B cell (primary cell): Measurements from ENCODE around the gene RGR. TPM values are rescaled to one million over a fixed set of nuclear protein-coding genes. Genes with fewer than 3 reads are reported as not detected.

Experiments used
- ATAC-seq: fragments of 200-7000 bp; cut with Tn5 transposase; one replicate; pipeline ENCODE4 v1.10.0; 2021; ENCODE audit warnings: low read depth, mild to moderate bottlenecking, moderate number of reproducible peaks, moderate library complexity
- CTCF ChIA-PET: fragments of 350-600 bp; sonication (Branson Sonifier 250); formaldehyde crosslinking; loops from one replicate; lab custom pipeline; 2021; ENCODE audit warnings: antibody characterized with exemption, inconsistent platforms; lab: Charles Lee
- POLR2A ChIA-PET: fragments of 350-600 bp; sonication (Branson Sonifier 250); formaldehyde crosslinking; loops from one replicate; lab custom pipeline; 2021; ENCODE audit warnings: antibody characterized with exemption; lab: Charles Lee
- DNase-seq: peaks from one replicate; pipeline ENCODE4 v3.0.0; 2013
- H2AFZ ChIP-seq: 2 replicates; pipeline ENCODE4 v1.6.1; 2012; ENCODE audit warnings: mild to moderate bottlenecking, low read depth, low read length; ENCODE audit not compliant: insufficient read depth, poor library complexity, severe bottlenecking
- H3K27ac ChIP-seq, 2 donors: 1 replicate in 1 of 2; 2 replicates in 1 of 2; pipeline ENCODE4 v1.5.1; 2012 to 2013; ENCODE audit warnings: low read length in 2 of 2, mild to moderate bottlenecking in 2 of 2, moderate library complexity in 1 of 2
- H3K27me3 ChIP-seq, 4 experiments: fragments of 200-600 bp in 1 of 4; sonication (generic) in 1 of 4; replicated peaks in 1 of 4; 1 replicate in 2 of 4; 2 replicates in 2 of 4; pipeline versions ENCODE4 v1.6.1 to v1.7.0; 2013 to 2016; ENCODE audit warnings: low read length in 3 of 4, mild to moderate bottlenecking in 2 of 4, mixed read lengths in 1 of 4, moderate library complexity in 1 of 4; ENCODE audit not compliant: insufficient read depth in 4 of 4, control insufficient read depth in 3 of 4; ENCODE audit errors: control extremely low read depth in 1 of 4
- H3K36me3 ChIP-seq, 2 experiments: replicated peaks in 1 of 2; 1 replicate in 1 of 2; 2 replicates in 1 of 2; pipeline versions ENCODE4 v1.6.1 to v1.7.1; 2013; ENCODE audit warnings: low read length in 1 of 2; ENCODE audit not compliant: insufficient read depth in 2 of 2, control insufficient read depth in 1 of 2; ENCODE audit errors: control extremely low read depth in 1 of 2, extremely low read depth in 1 of 2
- H3K4me1 ChIP-seq, 2 donors: fragments of 200-600 bp in 1 of 2; sonication (generic) in 1 of 2; 1 replicate in 1 of 2; 2 replicates in 1 of 2; pipeline versions ENCODE4 v1.5.1 to v1.6.1; 2013 to 2017; ENCODE audit warnings: low read length in 2 of 2; ENCODE audit not compliant: control insufficient read depth in 2 of 2, insufficient read depth in 2 of 2
- H3K4me2 ChIP-seq: replicated peaks from 2 replicates; pipeline ENCODE3; 2012; ENCODE audit warnings: mild to moderate bottlenecking, low read depth, low read length; ENCODE audit not compliant: poor library complexity, severe bottlenecking
- H3K4me3 ChIP-seq, 5 experiments: fragments of 200-600 bp in 1 of 5; sonication (generic) in 1 of 5; 1 replicate in 3 of 5; 2 replicates in 2 of 5; pipeline versions ENCODE4 v1.5.1 to v1.7.0; 2011 to 2016; ENCODE audit warnings: low read length in 4 of 5, mild to moderate bottlenecking in 4 of 5, low read depth in 2 of 5, control low read depth in 1 of 5, moderate library complexity in 1 of 5; ENCODE audit not compliant: insufficient read depth in 1 of 5; ENCODE audit errors: control extremely low read depth in 1 of 5, extremely low read depth in 1 of 5
- H3K79me2 ChIP-seq: fragments of 200-600 bp; sonication (generic); one replicate; pipeline ENCODE4 v1.6.0; 2016; ENCODE audit warnings: low read length; ENCODE audit not compliant: control insufficient read depth, insufficient read depth
- H3K9ac ChIP-seq: fragments of 200-600 bp; sonication (generic); 2 replicates; pipeline ENCODE4 v1.6.1; 2017; ENCODE audit warnings: mild to moderate bottlenecking, low read length, moderate library complexity
- H3K9me3 ChIP-seq, 3 donors: one replicate each; pipeline versions ENCODE4 v1.6.1 to v1.7.1; 2013; ENCODE audit warnings: low read length in 2 of 3; ENCODE audit not compliant: control insufficient read depth in 2 of 3, insufficient read depth in 1 of 3; ENCODE audit errors: control extremely low read depth in 1 of 3
- H4K20me1 ChIP-seq: 2 replicates; pipeline ENCODE4 v1.6.0; 2012; ENCODE audit warnings: mild to moderate bottlenecking, low read length; ENCODE audit not compliant: insufficient read depth, control insufficient read depth, poor library complexity, severe bottlenecking
- H3K27ac Mint-ChIP-seq: one replicate; pipeline ENCODE4 v1.8.0; 2021; ENCODE audit warnings: mixed read lengths
- H3K27me3 Mint-ChIP-seq: one replicate; pipeline ENCODE4 v1.8.0; 2021; ENCODE audit warnings: mixed read lengths
- H3K4me1 Mint-ChIP-seq: one replicate; pipeline ENCODE4 v1.8.0; 2021; ENCODE audit warnings: mixed read lengths
- H3K4me3 Mint-ChIP-seq: one replicate; pipeline ENCODE4 v1.8.0; 2021; ENCODE audit warnings: mixed read lengths
- H3K9me3 Mint-ChIP-seq: one replicate; pipeline ENCODE4 v1.8.0; 2022; ENCODE audit warnings: mixed read lengths; ENCODE audit not compliant: insufficient read depth
- CTCF ChIP-seq: fragments of 200-600 bp; IDR thresholded peaks from one replicate; pipeline ENCODE4 v1.8.0; 2022; ENCODE audit warnings: antibody characterized with exemption, mild to moderate bottlenecking
- EZH2 ChIP-seq: IDR thresholded peaks from 2 replicates; pipeline ENCODE4 v1.6.1; 2012; ENCODE audit warnings: borderline replicate concordance, low read depth, mild to moderate bottlenecking, moderate library complexity, low read length; ENCODE audit not compliant: insufficient read depth, poor library complexity, severe bottlenecking
- WGBS: methylation state at CpG from one replicate; pipeline ENCODE4 v1.1.5; 2013; ENCODE audit warnings: missing lambda C conversion rate; ENCODE audit not compliant: insufficient coverage; 5-methylcytosine and 5-hydroxymethylcytosine counted together
- intact Hi-C: fragments of 100-400 bp; cut with micrococcal nuclease; formaldehyde crosslinking; loops from one replicate; pipeline ENCODE4 v1.10.0; 2022
- polyA plus RNA-seq: library from polyadenylated mRNA; depleted of rRNA; stranded (reverse); fragments of >200 nt; gene quantifications from 2 replicates; pipeline ENCODE4 v1.2.3, GENCODE V29; 2012
- total RNA-seq, 2 donors: library from RNA; stranded (reverse); fragments of 120-200 nt in 1 of 2; gene quantifications; 1 replicate in 1 of 2; 2 replicates in 1 of 2; pipeline versions ENCODE4 v1.2.3 to v1.2.4, GENCODE V29; 2013 to 2022

The RGR gene
- total and polyA plus RNA-seq, 2 donors (not counting 1 experiment from before 2014, with no cell fraction given) = not detected

GRCh38 chr10:84294766-84295447 lies 50.1 kb downstream of the RGR start:
- H3K79me2 ChIP-seq = no peaks in the 10 kb centered on the region
- no peak overlapping the region for H3K27ac Mint-ChIP-seq
- ChIA-PET POLR2A (no interaction called here), CTCF (no interaction called here)
- no peak overlapping the region for H2AFZ ChIP-seq
- H3K27ac ChIP-seq = no peak overlapping the region
- no peak overlapping the region for H3K9ac ChIP-seq
- H4K20me1 ChIP-seq = no peaks in the 10 kb centered on the region
- H3K27me3 Mint-ChIP-seq = peaks cover 14% of the 10 kb centered on the region
- DNase-seq (no peak), ATAC-seq (no peak)
- intact Hi-C loops = no loop called here
- H3K9me3 ChIP-seq = no peaks in the 10 kb centered on the region
- no CpG with 5 or more reads among the region's 1 CpG for WGBS
- no peaks in the 10 kb centered on the region for H3K36me3 ChIP-seq
- no peak overlapping the region for H3K4me3 Mint-ChIP-seq
- TF ChIP-seq EZH2 (no peak), CTCF (no peak)
- H3K4me2 ChIP-seq = no peak overlapping the region
- no peak overlapping the region for H3K4me3 ChIP-seq
- H3K4me1 ChIP-seq = no peaks in the 10 kb centered on the region
- H3K27me3 ChIP-seq = peaks cover 0 to 2% (median 0%) of the 10 kb centered on the region in 4 experiments
- no peaks in the 10 kb centered on the region for H3K4me1 Mint-ChIP-seq
- H3K9me3 Mint-ChIP-seq = no peaks in the 10 kb centered on the region
